DMS114 treated with DMSO at 0.1 percent for 48 hours (cell line): ENCODE results near the gene C2orf42.
"Not testable (repeated sequence)": the region's sequence is repeated elsewhere in the genome, so short reads cannot be mapped to it uniquely, and the experiment has no call there.

Experiments
- DNase-seq: peaks from one replicate; lab custom pipeline; 2025; ENCODE audit not compliant: unreplicated experiment; lab: John Stamatoyannopoulos, UW

C2orf42 gene

DNA sequence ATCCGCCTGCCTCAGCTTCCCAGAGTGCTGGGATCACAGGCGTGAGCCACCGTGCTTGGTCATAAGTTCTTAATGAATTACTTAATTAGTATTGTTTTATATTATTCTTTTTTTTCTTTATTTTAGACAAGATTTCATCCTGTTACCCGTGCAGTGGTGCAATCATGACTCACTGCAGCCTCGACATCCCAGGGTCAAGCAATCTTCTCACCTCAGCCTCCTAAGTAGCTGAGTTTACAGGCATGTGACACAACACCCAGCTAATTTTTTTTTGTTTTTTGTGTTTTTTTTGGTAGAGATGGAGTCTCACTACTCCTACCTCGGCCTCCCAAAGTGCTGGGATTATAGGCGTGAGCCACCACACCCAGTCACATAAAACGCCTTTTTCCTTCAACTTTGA is 17.3 kb downstream of the C2orf42 start:
- no peak for DNase-seq

DNA sequence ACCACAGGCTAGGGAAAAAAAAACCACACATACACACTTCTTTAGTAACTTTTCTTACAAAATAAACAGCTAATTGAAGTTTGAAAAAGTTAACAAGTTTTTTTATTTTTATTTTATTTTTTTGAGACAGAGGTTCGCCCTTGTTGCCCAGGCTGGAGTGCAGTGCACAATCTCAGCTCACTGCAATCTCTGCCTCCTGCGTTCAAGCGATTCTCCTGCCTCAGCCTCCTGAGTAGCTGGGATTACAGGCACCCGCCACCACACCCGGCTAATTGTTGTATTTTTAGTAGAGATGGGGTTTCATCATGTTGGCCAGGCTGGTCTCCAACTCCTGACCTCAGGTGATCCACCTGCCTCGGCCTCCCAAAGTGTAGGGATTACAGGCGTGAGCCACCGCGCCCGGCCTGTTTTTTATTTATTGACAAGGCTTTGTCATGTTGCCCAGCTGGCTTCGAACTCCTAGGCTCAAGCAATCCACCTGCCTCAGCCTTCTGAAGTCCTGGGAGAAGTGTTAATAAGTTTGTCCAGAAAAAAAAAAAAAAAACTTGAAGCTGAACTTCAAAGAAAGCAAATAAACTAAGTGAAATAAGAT is 21.1 kb downstream of the C2orf42 start:
- not testable (repeated sequence) for DNase-seq

DNA sequence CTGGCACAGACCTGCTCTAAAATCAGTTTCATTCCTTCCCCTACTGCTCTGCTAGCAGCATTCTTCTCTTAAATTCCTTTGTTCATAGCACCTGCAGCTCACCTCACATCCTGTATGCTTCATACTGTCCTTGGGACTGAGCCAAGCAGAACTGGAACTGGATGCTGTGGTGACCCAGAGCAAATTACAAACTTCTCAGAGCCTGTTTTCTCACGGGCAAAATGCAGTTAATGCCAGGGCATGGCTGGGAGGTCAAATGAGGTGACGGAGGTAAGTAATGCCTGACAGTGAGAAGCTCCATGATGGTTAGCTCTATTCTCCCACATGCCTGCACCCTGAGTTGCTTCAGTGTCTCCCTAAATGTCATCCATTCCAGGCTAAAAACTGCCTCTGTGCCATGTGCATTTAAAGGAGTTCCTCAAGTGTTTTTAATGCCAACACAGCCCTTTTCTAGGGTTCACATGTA is 29.7 kb downstream of the C2orf42 start:
- no peak for DNase-seq

DNA sequence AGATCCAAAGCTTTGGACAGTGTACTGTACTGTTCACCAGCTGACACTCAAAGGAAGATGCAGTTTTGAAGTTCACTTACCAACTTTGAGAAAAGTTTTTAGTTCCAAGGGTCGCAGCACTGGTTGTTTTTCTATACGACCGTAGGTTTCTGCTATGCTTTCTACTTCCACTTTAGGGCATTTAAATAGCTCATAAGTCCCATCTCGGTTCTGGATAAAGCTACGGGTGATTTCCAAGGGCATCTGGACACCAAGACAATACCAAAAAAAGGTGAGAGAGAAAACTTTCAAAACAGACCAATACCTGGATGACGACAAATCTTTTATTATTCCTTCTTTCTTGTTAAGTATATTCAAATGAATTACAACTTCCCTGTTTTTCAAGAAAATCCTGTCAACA is 30.3 kb downstream of the C2orf42 start:
- no peak for DNase-seq

DNA sequence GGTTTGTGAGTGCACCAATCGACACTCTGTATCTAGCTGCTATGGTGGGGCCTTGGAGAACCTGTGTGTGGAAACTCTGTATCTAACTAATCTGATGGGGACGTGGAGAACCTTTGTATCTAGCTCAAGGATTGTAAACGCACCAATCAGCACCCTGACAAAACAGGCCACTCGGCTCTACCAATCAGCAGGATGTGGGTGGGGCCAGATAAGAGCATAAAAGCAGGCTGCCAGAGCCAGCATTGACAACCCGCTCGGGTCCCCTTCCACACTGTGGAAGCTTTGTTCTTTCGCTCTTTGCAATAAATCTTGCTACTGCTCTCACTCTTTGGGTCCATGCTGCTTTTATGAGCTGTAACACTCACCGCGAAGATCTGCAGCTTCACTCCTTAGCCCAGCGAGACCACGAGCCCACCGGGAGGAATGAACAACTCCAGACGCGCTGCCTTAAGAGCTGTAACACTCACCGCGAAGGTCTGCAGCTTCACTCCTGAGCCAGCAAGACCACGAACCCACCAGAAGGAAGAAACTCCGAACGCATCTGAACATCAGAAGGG is 41.6 kb downstream of the C2orf42 start:
- DNase-seq: not testable (repeated sequence)

DNA sequence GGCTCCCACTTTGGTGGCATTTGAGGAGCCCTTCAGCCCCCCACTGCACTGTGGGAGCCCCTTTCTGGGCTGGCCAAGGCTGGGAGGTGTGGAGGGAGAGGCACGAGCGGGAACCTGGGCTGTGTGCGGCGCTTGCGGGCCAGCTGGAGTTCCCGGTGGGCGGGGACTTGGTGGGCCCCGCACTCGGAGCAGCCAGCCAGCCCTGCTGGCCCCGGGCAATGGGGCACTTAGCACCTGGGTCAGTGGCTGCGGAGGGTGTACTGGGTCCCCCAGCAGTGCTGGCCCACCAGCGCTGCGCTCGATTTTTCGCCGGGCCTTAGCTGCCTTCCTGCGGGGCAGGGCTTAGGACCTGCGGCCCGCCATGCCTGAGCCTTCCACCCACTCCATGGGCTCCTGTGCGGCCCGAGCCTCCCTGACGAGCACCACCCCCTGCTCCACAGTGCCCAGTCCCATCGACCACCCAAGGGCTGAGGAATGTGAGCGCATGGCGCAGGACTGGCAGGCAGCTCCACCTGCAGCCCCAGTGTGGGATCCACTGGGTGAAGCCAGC is 42.5 kb downstream of the C2orf42 start:
- DNase-seq: not testable (repeated sequence)

DNA sequence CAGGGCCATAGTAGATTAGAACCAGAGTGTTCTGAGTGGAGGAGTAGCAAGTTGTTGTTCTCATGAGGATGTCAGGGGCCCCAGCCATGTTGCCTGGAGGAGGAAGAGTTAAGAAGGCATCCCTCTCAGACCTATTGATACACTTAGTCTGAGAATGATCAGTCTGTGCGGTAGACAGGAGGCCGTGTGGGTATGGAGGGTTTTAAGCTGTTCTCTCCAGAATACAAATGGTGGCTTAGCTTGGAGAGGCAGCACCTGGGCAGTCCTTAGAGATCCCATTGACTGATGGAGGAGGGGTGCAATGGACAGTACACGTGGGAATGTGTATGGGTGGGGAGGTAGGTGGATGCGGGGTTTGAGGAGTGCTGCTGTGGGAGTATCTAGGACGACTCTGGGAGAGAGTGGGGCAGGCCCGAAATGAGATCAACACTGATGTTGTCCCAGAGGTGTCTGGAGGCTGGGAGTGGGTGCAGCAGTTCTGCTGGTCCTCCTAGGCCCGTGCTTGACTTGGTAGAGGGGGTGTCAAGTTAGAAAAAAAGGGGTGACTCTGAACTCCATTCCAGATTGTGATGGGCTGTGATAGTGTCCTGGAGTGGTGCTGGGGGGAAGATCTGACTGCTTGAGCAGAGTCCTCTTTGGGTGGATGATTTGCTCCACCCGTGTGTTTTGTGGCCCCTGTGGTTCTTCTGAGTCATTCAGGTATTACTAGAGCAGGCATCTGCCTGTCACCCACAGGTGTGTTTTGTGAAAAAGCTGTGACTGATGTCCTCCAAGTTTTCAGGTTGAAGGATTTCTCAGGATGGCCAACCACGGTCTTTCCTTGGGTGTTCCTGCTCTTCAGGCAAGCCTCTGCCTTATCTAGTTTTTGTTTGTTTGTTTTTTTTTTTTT is 44.7 kb downstream of the C2orf42 start:
- DNase-seq: no peak

DNA sequence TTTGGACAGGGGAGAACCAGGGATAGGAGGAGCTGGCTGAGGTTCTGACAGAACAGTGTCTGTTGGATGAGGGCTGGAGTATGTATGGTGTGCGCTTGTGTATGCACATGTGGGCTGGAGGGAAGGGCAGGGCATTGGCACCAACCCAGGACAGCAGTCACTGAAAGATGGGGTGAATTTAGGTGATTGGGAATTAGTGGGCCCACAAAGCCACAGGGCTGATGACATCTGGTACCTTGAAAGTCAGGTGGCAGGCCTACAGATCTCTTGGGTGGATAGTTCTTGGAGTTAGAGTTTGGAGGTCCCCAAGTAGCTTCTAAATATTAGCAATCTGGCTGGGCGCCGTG is 45.7 kb downstream of the C2orf42 start:
- DNase-seq: no peak

DNA sequence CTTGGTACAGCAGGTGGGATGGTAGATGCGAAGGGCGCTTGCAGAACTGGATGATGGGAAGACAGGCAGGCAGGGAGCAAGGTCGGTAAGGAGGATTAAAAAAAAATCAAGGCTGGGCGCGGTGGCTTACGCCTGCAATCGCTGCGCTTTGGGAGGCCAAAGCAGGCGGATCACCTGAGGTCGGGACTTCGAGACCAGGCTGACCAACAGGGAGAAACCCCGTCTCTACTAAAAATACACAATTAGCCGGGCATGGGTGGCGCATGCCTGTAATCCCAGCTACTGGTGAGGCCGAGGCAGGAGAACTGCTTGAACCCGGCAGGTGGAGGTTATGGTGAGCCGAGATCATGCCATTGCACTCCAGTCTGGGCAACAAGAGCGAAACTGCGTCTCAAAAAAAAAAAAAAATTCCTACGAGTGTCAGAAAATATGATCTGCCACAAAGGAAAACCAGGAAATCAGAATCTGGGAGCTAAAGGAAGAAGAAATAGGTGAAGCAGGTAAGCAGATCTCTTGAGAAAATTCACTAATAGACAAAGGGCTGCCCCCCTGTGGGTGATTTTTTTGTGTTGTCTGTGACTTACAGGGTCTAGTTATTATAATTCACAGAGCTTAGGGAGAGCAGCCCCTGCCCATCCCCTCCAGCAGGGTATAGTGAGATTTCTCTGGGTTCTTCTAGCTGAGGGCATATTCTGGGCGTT is 46.2 kb downstream of the C2orf42 start:
- DNase-seq: no peak

DNA sequence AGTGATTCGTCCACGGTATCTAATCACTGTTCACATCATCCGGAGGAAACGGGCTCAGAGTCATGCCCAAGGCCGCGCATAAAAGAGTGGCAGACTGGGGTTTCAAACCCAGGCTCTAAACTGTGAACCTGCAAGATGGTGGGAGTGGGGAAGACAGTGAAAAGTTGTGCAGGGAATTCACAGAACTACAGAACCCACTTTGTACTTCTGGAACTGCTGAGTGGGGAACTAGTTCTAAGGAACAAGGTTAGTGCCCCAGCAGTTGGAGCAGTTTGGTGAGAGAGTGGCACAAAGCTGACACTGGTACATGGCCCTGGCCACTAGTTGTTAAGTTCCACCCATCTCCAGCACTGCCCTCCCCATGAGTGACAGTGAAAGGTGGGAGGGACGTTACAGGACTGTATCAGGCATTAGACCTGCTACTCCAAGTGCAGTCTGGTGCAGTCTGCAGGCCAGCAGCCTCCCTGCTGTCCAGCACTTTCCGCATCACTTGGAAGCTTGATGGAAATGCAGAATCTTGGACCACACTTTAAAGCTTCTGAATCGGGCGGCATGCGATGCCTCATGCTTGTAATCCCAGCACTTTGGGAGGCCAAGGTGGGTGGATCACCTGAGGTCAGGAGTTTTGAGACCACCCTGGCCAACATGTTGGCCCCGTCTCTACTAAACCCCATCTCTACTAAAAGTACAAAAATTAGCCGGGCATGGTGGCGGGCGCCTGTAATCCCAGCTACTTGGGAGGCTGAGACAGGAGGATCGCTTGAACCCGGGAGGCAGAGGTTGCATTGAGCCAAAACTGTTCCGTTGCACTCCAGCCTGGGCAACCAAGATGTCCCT is 47.3 kb downstream of the C2orf42 start:
- peak; percentile 25 for DNase-seq

DNA sequence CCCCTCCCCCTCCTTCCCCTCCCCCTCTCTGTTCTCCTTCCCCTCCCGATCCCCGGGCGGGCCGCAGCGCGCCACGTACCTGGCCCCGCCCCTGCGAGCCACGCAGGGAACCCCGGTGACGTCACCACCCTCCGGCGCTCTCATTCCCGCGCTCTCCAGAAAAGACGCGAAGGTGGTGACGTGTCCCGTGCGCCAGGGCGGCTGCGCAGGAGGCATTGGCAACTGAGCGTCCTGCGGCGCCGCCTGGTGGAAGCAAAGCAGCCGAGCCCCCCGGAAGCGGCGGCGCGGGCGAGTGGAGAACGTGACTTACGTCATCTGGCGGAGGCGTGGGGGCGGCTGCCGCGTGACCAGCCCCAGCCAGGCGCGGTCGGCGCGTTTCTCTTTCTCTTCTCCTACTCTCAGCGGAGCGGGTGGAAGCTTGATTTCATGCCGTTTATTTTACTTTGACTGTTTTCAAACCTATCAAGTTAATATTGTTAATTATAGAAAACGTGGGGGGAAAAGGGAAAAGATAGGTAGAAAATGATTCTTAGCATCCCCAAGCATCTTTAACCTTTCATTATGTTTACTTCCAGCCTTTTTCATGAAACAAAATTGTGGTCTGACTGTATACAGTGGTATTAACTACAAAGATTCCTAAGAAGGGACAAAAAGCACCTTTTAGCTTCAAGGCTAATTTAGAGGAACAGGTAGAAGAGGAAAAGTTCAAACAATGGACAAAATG is 48.1 kb downstream of the C2orf42 start:
- peak; percentile 98 for DNase-seq

DNA sequence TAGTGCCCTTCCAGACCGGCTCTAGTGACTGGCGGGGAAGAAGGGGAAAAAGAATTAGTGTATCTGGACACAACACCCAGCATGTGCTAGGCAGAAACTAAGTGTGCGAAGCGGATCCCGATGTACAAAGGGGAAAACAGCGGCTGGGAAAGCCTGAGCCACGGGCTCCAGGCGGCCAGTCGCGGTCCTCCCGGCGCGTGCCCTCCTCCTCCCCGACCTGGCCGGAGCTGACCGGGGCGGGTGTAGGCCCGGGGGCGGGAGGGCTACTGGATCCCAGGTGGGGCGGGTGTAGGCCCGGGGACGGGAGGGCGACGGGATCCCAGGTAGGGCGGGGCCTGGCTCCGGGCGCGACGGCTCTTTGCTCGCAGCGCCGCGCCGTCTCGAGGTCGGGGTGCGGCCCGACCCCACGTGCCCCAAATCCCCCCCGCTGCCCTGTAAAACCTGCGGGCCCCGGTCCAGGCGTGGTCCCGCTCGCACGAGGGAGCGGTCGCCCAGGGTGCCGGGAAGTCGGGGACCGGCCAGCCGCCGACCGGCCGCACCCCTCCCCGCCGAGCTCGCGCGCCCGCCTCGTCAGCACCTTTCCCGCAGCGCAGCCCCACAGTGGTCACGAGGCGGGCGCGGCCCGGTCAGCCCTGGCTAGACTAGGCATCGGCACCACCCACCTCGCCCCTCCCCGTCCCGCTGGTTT is 48.8 kb downstream of the C2orf42 start:
- no peak for DNase-seq

DNA sequence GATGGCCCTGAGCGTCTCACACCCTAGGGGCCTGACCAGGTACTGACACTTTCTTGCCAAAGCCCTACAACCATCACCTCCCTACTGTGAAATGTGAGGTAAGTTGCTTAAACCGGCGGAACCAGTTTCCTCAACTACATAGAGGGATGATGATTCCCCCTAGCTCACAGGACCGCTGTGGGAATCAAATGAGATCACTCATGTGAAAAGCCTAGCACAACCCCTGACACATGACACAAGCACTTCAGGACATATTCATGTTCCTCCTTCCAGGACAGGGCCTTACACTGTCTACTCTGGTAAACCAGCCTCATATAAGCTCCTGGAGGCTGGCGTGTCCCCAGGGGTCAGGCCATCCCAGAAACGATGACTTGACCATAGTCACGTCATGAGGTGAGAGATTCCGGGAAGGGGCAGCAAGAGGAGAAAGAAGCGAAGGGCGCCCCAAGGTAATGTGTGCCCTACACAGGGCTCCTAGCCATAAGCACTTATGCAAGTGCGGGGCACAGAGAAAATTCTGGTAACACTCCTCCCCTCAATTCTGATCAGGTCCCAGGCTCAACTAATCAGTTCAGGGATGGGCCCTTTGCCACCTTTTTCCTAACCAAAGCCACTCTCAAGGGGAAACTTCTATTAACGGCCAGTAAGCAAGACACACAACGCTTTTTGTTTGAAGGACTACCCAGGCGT is 49.5 kb downstream of the C2orf42 start:
- DNase-seq: peak; percentile 43

DNA sequence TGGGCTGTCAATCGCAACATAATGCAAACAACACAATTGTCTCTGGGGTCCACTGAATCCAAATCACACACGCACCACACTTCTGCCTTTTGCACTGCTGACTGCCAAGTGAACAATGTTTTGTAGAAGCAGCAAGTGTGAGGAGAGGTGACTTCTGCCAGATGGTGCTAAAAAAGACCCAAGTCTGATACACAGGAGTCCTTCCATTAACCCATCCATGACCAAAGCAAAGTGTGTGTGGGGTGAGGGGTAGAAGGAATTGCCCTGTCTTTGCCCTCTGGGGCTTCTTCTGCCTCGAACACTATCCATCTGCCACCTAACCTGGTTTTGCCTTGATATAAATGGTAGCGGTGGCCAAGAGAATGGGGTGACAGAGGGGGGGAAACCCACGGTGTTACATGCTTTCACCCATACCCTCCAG is 50.0 kb downstream of the C2orf42 start:
- no peak for DNase-seq

DNA sequence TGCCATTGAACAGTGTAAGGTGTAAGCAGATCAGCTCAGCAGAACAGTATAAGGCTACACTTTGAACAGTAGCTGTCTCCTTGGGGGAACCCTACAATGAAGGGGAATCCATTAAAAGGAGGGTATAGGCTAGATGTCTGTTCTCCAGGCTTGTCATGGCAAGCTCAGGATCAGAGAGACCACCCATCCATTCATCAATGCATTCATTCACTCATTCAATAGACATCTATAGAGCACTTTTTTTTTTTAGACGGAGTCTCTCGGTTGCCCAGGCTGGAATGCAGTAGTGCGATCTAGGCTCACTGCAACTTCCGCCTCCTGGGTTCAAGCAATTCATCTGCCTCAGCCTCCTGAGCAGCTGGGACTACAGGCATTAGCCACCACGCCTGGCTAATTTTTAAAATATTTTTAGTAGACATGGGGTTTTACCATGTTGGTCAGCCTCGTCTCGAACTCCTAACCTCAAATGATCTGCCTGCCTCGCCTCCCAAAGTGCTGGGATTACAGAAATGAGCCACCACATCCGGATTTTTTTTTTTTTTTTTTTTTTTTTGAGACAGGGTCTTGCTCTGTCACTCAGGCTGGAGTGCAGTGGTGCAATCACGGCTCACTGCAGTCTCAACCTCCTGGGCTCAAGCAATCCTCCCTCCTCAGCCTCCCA is 56.4 kb downstream of the C2orf42 start:
- DNase-seq: not testable (repeated sequence)

DNA sequence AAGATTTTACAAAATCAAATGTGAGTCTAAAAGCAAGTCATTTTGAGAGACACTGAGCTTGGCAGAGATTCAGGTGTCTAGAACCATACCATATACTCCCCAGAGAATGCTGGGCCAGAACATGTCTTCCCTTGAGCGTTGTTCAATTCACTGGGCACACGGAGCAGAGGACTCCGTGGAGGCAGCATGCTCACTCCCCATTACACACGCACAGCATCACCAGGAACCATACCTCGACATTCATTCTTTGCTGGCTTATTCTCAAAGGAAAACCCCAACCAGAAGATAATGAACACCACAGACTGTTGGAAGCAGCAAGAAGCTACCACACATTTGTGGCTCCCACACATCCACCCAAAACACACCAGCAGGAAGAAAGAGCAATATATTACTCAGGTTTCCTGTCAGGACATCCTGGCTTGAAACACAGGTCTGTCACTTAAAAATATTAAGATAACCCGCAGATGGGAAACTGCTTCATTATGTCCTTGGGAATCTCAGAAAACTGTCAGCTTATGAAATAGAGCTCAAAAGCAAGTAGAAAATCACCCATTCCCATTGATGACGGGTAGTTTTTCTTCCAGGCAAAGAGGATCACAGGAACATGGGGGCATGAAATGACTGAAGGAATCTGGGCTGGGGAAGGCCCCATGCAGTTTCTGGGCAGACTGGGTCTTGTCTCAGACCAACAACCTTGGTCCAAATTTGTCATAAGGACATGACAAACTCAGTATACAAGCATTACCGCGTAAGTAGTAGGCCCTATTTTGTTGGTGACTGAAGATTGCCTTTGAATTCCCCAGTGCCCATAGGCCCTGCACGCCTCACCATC is 57.1 kb downstream of the C2orf42 start:
- DNase-seq: no peak

DNA sequence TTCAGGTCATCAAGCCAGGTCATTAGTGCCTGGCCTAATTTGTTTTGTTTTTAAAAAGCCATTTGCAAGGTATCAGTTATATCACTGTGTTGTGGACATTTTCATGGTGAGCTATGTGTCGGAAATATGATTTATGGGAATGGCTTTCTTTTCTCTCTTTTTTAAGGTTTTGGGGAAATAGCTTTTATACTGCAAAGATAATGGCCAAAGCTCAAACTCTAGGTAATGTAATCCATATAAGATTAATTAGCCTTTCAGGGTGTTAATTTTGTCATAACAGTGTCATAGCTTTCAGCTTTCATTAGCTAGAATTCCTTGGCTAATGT is 57.7 kb downstream of the C2orf42 start:
- no peak for DNase-seq
